Activated CD4-positive, alpha-beta memory T cell treated with anti-CD3 and anti-CD28 coated beads, Interleukin-2, amount 10 ng/mL, durations not matched to agents 7 days and 5 days (primary cell): Measurements from ENCODE around the gene IDH1. TPM values are rescaled to one million over a fixed set of nuclear protein-coding genes. Genes with fewer than 3 reads are reported as not detected.

Experiments
- CTCF ChIA-PET: fragments of 350-600 bp; sonication (Branson Sonifier 250); formaldehyde crosslinking; loops from one replicate; lab custom pipeline; 2021; ENCODE audit warnings: antibody characterized with exemption, inconsistent platforms; lab: Charles Lee
- POLR2A ChIA-PET: fragments of 350-600 bp; sonication (Branson Sonifier 250); formaldehyde crosslinking; loops from one replicate; lab custom pipeline; 2021; ENCODE audit warnings: antibody characterized with exemption; lab: Charles Lee
- DNase-seq: peaks from one replicate; pipeline ENCODE4 v3.0.0-alpha.2; 2020
- H3K27ac Mint-ChIP-seq: one replicate; pipeline ENCODE4 v1.8.0; 2021; ENCODE audit warnings: mild to moderate bottlenecking, mixed read lengths
- H3K27me3 Mint-ChIP-seq: one replicate; pipeline ENCODE4 v1.8.0; 2021; ENCODE audit warnings: mixed read lengths
- H3K36me3 Mint-ChIP-seq: one replicate; pipeline ENCODE4 v1.8.0; 2021; ENCODE audit warnings: low read depth, mixed read lengths
- H3K4me1 Mint-ChIP-seq: one replicate; pipeline ENCODE4 v1.8.0; 2021; ENCODE audit warnings: mixed read lengths
- H3K4me3 Mint-ChIP-seq: one replicate; pipeline ENCODE4 v1.8.0; 2021; ENCODE audit warnings: mild to moderate bottlenecking, mixed read lengths
- H3K9me3 Mint-ChIP-seq: one replicate; pipeline ENCODE4 v1.8.0; 2021; ENCODE audit warnings: mixed read lengths
- total RNA-seq, 2 experiments: library from RNA; stranded (reverse); gene quantifications; one replicate each; pipeline ENCODE4 v1.2.3, GENCODE V29; 2021

IDH1 gene
- 10 to 100 TPM; 41.3 to 44.2 TPM for total RNA-seq

DNA sequence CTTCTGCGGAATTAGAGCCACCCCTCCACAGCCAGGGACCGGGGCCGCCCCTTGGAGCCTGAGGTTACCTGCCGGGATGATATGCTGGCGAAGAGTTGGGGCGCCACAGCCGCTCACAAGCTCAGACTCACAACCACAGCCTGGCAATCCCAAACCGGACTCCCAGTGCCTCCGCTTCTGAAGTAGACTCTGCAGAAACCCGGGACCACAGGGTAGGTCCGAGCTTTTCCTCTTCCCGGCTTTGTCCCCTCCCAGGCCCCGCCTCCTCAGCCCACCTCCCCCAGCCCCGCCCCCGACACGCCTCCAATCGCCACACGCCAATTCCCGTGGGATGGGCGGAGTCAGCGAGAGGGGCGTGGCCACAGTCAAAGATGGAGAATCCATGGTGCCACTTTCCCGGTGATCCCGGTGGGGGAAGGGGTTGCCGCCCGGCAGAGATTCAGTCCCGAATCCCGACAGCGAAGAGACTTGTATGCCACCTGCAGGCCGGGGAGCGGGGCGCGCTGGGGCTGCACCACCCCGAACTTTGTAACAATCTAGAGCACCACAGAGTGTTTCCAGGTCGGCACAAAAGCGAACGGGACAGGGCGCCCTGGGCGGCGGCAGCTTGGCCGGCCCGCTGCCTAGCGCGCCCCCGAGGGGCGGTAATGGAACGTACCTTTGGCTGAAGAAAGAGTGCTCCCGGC lies at the start of gene IDH1:
Gene IDH1, minus strand, starts transcription at position 201 of the 686 bp plus-strand sequence. CDS start 3,520 bp downstream, outside the sequence.
- Mint-ChIP-seq H3K4me3 (peak within 1 kb of the TSS; percentile 98), H3K27ac (peak within 1 kb of the TSS; percentile 66), H3K9me3 (no peaks in the 10 kb centered on the region), H3K4me1 (peaks cover 28% of the 10 kb centered on the region), H3K27me3 (peaks cover 4% of the 10 kb centered on the region), H3K36me3 (peaks cover 34% of the 10 kb centered on the region)
- ChIA-PET POLR2A (interaction anchor here (1.0 to 4.4 kb wide), 3 partner anchors 11 to 724 kb away, joined by 3 to 35 read pairs (median 3); partner anchors contain the start of gene PIKFYVE), CTCF (interaction anchor here (0.6 to 6.2 kb wide), 7 partner anchors 9 to 144 kb away, joined by 3 to 82 read pairs (median 6); partner anchors contain the start of gene PIKFYVE)
- peak; percentile 93 for DNase-seq

DNA sequence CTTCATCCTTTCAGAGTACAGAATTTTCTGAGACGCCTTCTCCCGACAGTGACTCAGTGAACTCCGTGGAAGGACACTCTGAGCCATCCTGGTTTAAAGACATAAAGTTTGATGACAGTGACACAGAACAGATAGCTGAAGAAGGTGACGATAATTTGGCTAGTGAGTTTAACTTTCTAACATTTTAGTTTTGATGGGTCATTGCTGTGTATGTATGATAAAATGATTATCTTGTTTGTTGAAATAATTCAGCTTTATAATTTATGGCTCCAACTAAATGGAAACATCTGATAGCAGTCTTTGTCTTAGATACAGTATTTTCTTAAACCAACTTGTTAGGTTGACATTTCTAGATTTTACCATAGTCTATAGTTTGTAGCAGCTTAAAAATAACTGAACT lies 49.3 kb upstream of the IDH1 start:
- DNase-seq = no peak
- H3K4me1 Mint-ChIP-seq = no peaks in the 10 kb centered on the region
- H3K27me3 Mint-ChIP-seq = no peaks in the 10 kb centered on the region
- ChIA-PET POLR2A (no interaction called here), CTCF (no interaction called here)
- H3K27ac Mint-ChIP-seq = no peak overlapping the region
- H3K36me3 Mint-ChIP-seq = peaks cover 62% of the 10 kb centered on the region
- H3K9me3 Mint-ChIP-seq = no peaks in the 10 kb centered on the region
- no peak overlapping the region for H3K4me3 Mint-ChIP-seq

- DNase-seq = no peak
- Mint-ChIP-seq H3K4me1 (no peaks in the 10 kb centered on the region), H3K36me3 (peaks cover 63% of the 10 kb centered on the region), H3K4me3 (no peak overlapping the region), H3K27me3 (no peaks in the 10 kb centered on the region), H3K27ac (no peak overlapping the region), H3K9me3 (no peaks in the 10 kb centered on the region)
- CTCF ChIA-PET = interaction anchor here (0.8 kb wide), 1 partner anchor 35 kb away, joined by 3 read pairs; the partner anchor contains the start of gene PIKFYVE
- POLR2A ChIA-PET = interaction anchor here (0.6 kb wide), 1 partner anchor 34 kb away, joined by 3 read pairs; no protein-coding TSS in a partner anchor
These were observed 46.2 kb upstream of the IDH1 start for GRCh38 chr2:208300847-208301618.

- peaks cover 11% of the 10 kb centered on the region for H3K4me1 Mint-ChIP-seq
- no peak overlapping the region for H3K27ac Mint-ChIP-seq
- ChIA-PET CTCF (no interaction called here), POLR2A (no interaction called here)
- no peaks in the 10 kb centered on the region for H3K9me3 Mint-ChIP-seq
- no peaks in the 10 kb centered on the region for H3K27me3 Mint-ChIP-seq
- no peak overlapping the region for H3K4me3 Mint-ChIP-seq
- H3K36me3 Mint-ChIP-seq = peaks cover 68% of the 10 kb centered on the region
- no peak for DNase-seq
These were observed 43.1 kb upstream of the IDH1 start for GRCh38 chr2:208297961-208298360.

- H3K4me3 Mint-ChIP-seq = no peak overlapping the region
- no peak overlapping the region for H3K27ac Mint-ChIP-seq
- POLR2A ChIA-PET = no interaction called here
- CTCF ChIA-PET = no interaction called here
- H3K4me1 Mint-ChIP-seq = peaks cover 22% of the 10 kb centered on the region
- DNase-seq = no peak
- H3K9me3 Mint-ChIP-seq = no peaks in the 10 kb centered on the region
- H3K36me3 Mint-ChIP-seq = peaks cover 75% of the 10 kb centered on the region
- H3K27me3 Mint-ChIP-seq = no peaks in the 10 kb centered on the region
These were observed 41.7 kb upstream of the IDH1 start for GRCh38 chr2:208296610-208297009.

DNA sequence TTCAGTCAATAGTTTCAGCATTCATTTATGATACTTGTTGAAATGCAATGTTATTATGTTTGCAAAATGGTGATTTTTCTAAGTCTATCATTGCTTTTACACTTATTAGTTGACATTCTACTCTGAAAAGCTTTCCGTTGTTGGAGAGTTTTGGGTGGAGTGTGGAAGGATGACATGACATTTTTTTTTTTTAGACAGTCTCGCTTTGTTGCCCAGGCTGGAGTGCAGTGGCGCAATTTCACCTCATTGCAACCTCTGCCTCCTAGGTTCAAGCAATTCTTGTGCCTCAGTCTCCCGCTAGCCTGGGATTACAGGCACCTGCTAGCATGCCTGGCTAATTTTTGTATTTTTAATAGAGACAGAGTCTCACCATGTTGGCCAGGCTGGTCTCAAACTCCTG lies 41.0 kb upstream of the IDH1 start:
- H3K4me3 Mint-ChIP-seq = no peak overlapping the region
- H3K9me3 Mint-ChIP-seq = peaks cover 4% of the 10 kb centered on the region
- CTCF ChIA-PET = no interaction called here
- peaks cover 75% of the 10 kb centered on the region for H3K36me3 Mint-ChIP-seq
- H3K27ac Mint-ChIP-seq = no peak overlapping the region
- H3K4me1 Mint-ChIP-seq = peaks cover 28% of the 10 kb centered on the region
- POLR2A ChIA-PET = no interaction called here
- no peaks in the 10 kb centered on the region for H3K27me3 Mint-ChIP-seq
- DNase-seq = no peak

GRCh38 chr2:208294482-208295024 lies 39.7 kb upstream of the IDH1 start:
- peaks cover 11% of the 10 kb centered on the region for H3K9me3 Mint-ChIP-seq
- no peak overlapping the region for H3K27ac Mint-ChIP-seq
- H3K4me3 Mint-ChIP-seq = no peak overlapping the region
- POLR2A ChIA-PET = no interaction called here
- peaks cover 30% of the 10 kb centered on the region for H3K4me1 Mint-ChIP-seq
- H3K27me3 Mint-ChIP-seq = no peaks in the 10 kb centered on the region
- peaks cover 75% of the 10 kb centered on the region for H3K36me3 Mint-ChIP-seq
- CTCF ChIA-PET = no interaction called here
- DNase-seq = no peak

DNA sequence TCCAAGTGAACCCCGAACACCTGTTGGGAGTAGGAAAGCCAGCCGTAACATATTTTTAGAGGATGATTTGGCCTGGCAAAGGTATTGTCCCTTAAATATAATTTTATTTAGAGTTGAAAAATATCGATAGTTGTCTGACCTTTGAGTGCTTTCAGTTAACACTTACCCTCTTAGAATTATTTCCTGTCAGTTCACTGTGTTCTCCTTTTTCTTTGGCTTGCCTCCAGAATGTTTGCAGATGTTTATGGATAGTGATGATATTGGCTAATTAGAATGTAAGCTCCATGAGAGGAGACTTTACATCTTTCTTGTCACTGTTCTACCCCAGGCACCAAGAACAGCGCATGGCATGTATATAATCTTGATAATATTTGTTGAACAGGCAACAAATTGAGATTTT lies 31.0 kb upstream of the IDH1 start:
- H3K9me3 Mint-ChIP-seq = peaks cover 7% of the 10 kb centered on the region
- no peak overlapping the region for H3K27ac Mint-ChIP-seq
- no peak overlapping the region for H3K4me3 Mint-ChIP-seq
- CTCF ChIA-PET = no interaction called here
- no peak for DNase-seq
- POLR2A ChIA-PET = no interaction called here
- H3K27me3 Mint-ChIP-seq = no peaks in the 10 kb centered on the region
- H3K4me1 Mint-ChIP-seq = peaks cover 5% of the 10 kb centered on the region
- H3K36me3 Mint-ChIP-seq = peaks cover 75% of the 10 kb centered on the region

- Mint-ChIP-seq H3K4me3 (no peak overlapping the region), H3K27ac (no peak overlapping the region), H3K27me3 (no peaks in the 10 kb centered on the region), H3K4me1 (peaks cover 19% of the 10 kb centered on the region), H3K36me3 (peaks cover 83% of the 10 kb centered on the region), H3K9me3 (no peaks in the 10 kb centered on the region)
- ChIA-PET POLR2A (interaction anchor here (0.7 kb wide), 1 partner anchor 103 kb away, joined by 3 read pairs; no protein-coding TSS in a partner anchor), CTCF (no interaction called here)
- no peak for DNase-seq
These were observed 26.1 kb upstream of the IDH1 start for GRCh38 chr2:208280933-208281332.

DNA sequence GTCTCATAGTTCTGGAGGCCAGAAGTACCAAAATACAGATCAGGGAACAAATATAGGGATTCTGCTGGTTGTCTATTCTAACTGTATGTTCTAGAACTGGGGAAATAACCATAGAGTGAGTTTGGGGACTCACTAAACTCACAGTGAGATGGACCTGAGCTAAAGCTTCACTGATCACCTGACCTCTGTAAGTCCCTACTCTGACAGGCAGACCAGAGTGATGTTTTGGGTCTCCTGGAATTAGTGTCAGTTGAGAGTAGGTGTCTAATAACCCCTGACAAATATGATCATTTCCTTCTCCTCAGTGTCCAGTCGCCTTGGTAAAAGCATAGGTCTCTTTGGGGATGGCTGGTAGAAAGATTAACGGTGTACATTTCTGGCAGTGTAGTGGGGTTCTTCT lies 25.4 kb upstream of the IDH1 start:
- H3K27ac Mint-ChIP-seq = no peak overlapping the region
- ChIA-PET CTCF (no interaction called here), POLR2A (interaction anchor here (1.0 kb wide), 1 partner anchor 14 kb away, joined by 3 read pairs; the partner anchor contains the start of gene PIKFYVE)
- peaks cover 19% of the 10 kb centered on the region for H3K4me1 Mint-ChIP-seq
- no peaks in the 10 kb centered on the region for H3K27me3 Mint-ChIP-seq
- H3K9me3 Mint-ChIP-seq = no peaks in the 10 kb centered on the region
- no peak for DNase-seq
- H3K36me3 Mint-ChIP-seq = peaks cover 83% of the 10 kb centered on the region
- H3K4me3 Mint-ChIP-seq = no peak overlapping the region

- ChIA-PET POLR2A (interaction anchor here (1.0 kb wide), 1 partner anchor 13 kb away, joined by 3 read pairs; the partner anchor contains the start of gene PIKFYVE), CTCF (no interaction called here)
- Mint-ChIP-seq H3K4me3 (no peak overlapping the region), H3K27ac (no peak overlapping the region), H3K36me3 (peaks cover 91% of the 10 kb centered on the region), H3K4me1 (peaks cover 22% of the 10 kb centered on the region), H3K27me3 (no peaks in the 10 kb centered on the region), H3K9me3 (no peaks in the 10 kb centered on the region)
- DNase-seq = no peak
These were observed 24.4 kb upstream of the IDH1 start for GRCh38 chr2:208279236-208279635.

DNA sequence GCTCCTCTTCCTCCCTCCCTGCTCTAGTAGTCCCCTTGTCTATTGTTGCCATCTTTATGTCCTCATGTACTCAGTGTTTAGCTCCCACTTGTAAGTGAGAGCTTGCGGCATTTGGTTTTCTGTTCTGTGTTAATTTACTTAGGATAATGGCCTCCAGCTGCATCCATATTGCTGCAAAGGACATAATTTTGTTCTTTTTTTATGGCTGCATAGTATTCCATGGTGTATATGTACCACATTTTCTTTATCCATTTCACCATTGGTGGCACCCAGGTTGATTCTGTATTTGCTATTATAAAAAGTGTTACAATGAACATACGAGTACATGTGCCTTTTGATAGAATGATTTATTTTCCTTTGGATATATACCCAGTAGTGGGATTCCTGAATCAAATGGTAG lies 23.7 kb upstream of the IDH1 start:
- Mint-ChIP-seq H3K36me3 (peaks cover 97% of the 10 kb centered on the region), H3K4me3 (no peak overlapping the region), H3K9me3 (no peaks in the 10 kb centered on the region), H3K4me1 (peaks cover 25% of the 10 kb centered on the region), H3K27me3 (no peaks in the 10 kb centered on the region), H3K27ac (no peak overlapping the region)
- CTCF ChIA-PET = no interaction called here
- POLR2A ChIA-PET = no interaction called here
- no peak for DNase-seq

- Mint-ChIP-seq H3K4me3 (no peak overlapping the region), H3K4me1 (peaks cover 22% of the 10 kb centered on the region), H3K27me3 (no peaks in the 10 kb centered on the region), H3K36me3 (peaks cover 79% of the 10 kb centered on the region), H3K27ac (no peak overlapping the region), H3K9me3 (no peaks in the 10 kb centered on the region)
- DNase-seq = no peak
- POLR2A ChIA-PET = interaction anchor here (1.0 kb wide), 1 partner anchor 8 kb away, joined by 3 read pairs; the partner anchor contains the start of gene PIKFYVE
- CTCF ChIA-PET = interaction anchor here (0.9 to 1.3 kb wide), 2 partner anchors 21 to 99 kb away, joined by 3 to 4 read pairs; no protein-coding TSS in a partner anchor
These were observed 19.9 kb upstream of the IDH1 start for GRCh38 chr2:208274748-208275147.
